Measurements from ENCODE around the gene TBL3.
A peak's percentile ranks its signal among the peaks of the same experiment; 100 is the strongest.

Gene TBL3

GRCh38 chr16:2019518-2019920 lies 47.7 kb downstream of the TBL3 start, which contains the start of gene NPW (continued):
- TF ChIP-seq ZNF692 (tag by site-specific recombination; IDR thresholded peaks at IDR 0.05) (no peak), ZFP41 (tag by site-specific recombination; IDR thresholded peaks at IDR 0.05; ENCODE audit: borderline replicate concordance) (no peak), ZBTB49 (tag by site-specific recombination; IDR thresholded peaks at IDR 0.05; ENCODE audit: low read depth) (no peak), ZNF266 (tag by site-specific recombination; IDR thresholded peaks at IDR 0.05; ENCODE audit: low read depth) (no peak), SP2 (tag by site-specific recombination; IDR thresholded peaks at IDR 0.05) (peak; percentile 48), ZNF211 (tag by site-specific recombination; IDR thresholded peaks at IDR 0.05; ENCODE audit: low read depth) (no peak), PRDM6 (tag by site-specific recombination; IDR thresholded peaks at IDR 0.05) (no peak), ZNF398 (tag by site-specific recombination; IDR thresholded peaks at IDR 0.05) (peak; percentile 40; the same call in 1 of the 2 replicates), ZFHX2 (tag by site-specific recombination; conservative IDR thresholded peaks at IDR 0.05) (peak; percentile 70)

- no peaks in the 10 kb centered on the region for H3K9me3 ChIP-seq (ENCODE audit: control insufficient read depth, insufficient read depth, low read depth, low read length)
- no peaks in the 10 kb centered on the region for H3K36me3 ChIP-seq (ENCODE audit: control insufficient read depth in 2 of 2, insufficient read depth in 1 of 2, low read length in 2 of 2)
- H3K4me3 ChIP-seq (ENCODE audit: low read depth, low read length), result peak overlapping the region; percentile 9
- ChIA-PET CTCF (interaction anchor here (0.6 to 2.2 kb wide), 5 partner anchors 16 to 175 kb away, joined by 3 to 5 read pairs (median 3); no protein-coding TSS in a partner anchor), POLR2A (interaction anchor here (0.7 to 0.9 kb wide), 2 partner anchors 23 to 56 kb away, joined by 3 to 4 read pairs; partner anchors contain the start of gene RPS2)
- no peak overlapping the region for H3K27ac ChIP-seq (ENCODE audit: extremely low read depth, low read depth, low read length)
- H3K4me1 ChIP-seq (ENCODE audit: control insufficient read depth, insufficient read depth, low read length), result peaks cover 9% of the 10 kb centered on the region
- 0 out of 2 replicates have a peak, but pooled peaks have one; percentile 19 for TF ChIP-seq KLF17 (tag by site-specific recombination; IDR thresholded peaks at IDR 0.05)
- TF ChIP-seq ZFHX2 (tag by site-specific recombination; conservative IDR thresholded peaks at IDR 0.05), result peak; percentile 93
- TF ChIP-seq SP2 (tag by site-specific recombination; IDR thresholded peaks at IDR 0.05), result 0 out of 2 replicates have a peak, but pooled peaks have one; percentile 13
- TF ChIP-seq ZBTB26 (tag by site-specific recombination; optimal IDR thresholded peaks at IDR 0.05), result peak; percentile 31
- TF ChIP-seq ZNF223 (tag by site-specific recombination; IDR thresholded peaks at IDR 0.05), result no peak
- TF ChIP-seq ZFP41 (tag by site-specific recombination; IDR thresholded peaks at IDR 0.05; ENCODE audit: borderline replicate concordance), result no peak
- TF ChIP-seq CTCF (tag by site-specific recombination; IDR thresholded peaks at IDR 0.05), result no peak
- TF ChIP-seq ZNF600 (tag by site-specific recombination; IDR thresholded peaks at IDR 0.05), result 0 out of 2 replicates have a peak, but pooled peaks have one; percentile 16
- peak; percentile 83 for TF ChIP-seq ZNF335 (tag by site-specific recombination; conservative IDR thresholded peaks at IDR 0.05)
- TF ChIP-seq BCL11A (tag by site-specific recombination; IDR thresholded peaks at IDR 0.05; ENCODE audit: low read depth), result no peak
- peak; percentile 57 for TF ChIP-seq EGR2 (tag by site-specific recombination; IDR thresholded peaks at IDR 0.05; ENCODE audit: low read depth)
Observed at GRCh38 chr16:2019921-2020831, 48.3 kb downstream of the TBL3 start.

Measured in HEK293 (cell line).